Measurements from ENCODE around the gene SCAMP2.

Gene SCAMP2

DNA sequence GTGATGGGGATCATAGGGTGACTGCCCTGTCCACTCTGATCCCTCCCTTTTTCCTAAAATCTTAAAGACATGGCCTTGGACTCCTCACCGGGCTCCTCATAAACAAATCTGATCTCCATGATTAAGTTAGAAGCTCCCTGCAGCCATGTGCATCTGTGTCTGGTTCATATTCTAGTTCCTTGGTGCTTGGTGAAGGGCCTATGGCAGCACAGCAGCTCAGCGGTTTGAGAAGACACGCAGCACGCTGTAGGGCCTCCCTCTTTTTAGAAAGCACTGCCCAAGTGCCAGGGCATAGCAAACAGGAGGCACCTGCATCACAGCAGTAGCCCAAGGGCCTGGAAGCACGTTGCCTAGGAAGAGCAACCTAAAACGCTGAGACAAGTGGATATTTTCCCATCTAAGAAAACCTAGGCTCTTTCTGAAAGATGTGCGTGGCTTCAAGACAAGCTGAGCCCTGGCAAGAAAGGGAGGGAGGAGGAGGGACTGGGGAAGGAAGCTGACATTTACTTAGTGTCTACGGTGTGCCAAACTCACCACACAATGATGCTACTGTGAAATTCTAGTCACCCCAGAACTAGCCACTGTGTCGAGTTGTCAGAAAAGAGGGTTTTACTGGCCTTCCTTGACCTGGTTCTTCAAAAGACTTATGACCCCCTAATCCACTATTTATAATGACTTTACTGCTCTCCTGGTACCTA is 15.3 kb downstream of the SCAMP2 start:
- DNase-seq = no peak

DNA sequence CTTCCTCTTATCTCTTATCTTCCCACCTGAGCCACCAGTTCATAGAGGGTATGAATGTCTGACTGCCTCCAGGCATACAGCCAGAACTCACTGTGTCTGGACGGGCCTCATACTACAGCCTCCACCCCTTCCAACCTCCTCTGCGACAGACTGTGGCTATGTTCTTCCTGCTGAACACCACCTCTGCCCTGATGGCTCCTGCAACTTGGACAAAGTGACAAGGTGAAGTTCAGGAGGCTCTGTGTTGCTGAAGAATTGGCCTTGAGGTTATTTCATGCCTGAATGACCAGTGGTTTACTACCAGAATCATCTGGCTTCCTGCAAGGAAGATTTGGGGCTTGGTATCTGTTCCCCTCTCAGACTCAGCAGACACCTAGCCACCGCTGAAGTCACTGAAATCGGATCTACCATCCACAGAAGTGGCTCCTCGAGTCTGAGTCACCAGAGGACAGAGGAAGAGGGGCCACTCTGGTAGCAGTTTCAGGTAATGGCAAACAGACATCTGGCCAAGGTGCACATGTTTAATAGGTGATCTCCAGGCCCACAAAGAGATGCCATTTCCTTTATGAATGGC is 16.0 kb downstream of the SCAMP2 start:
- no peak for DNase-seq

GRCh38 chr15:74856537-74856936 is 16.6 kb downstream of the SCAMP2 start:
- DNase-seq = no peak

DNA sequence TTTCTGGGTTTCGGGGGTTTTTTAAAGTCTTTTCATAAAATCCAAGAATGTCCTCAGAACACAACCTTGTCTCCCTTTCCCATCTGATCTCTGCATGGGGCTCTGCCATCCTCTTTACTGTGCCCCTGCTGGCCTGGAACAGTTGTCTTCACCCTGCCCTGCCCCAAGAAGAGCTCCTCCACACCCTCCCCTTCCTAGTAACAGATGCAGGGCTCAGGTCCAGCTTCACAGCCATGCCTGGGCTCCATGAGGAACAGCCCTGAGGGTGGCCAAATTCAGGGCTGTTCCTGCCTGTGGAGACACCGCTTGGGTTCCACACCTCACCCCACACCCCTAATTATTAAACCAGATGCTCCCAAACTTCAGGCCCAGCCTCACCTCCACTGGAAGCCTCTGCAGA is 17.3 kb downstream of the SCAMP2 start:
- no peak for DNase-seq

- no peak for DNase-seq
These were observed 18.6 kb downstream of the SCAMP2 start for GRCh38 chr15:74854453-74855022.

- DNase-seq = no peak
These were observed 21.2 kb downstream of the SCAMP2 start for GRCh38 chr15:74851960-74852359.

GRCh38 chr15:74850393-74850792 is 22.8 kb downstream of the SCAMP2 start:
- DNase-seq = no peak

- peak; percentile 28 for DNase-seq
These were observed 25.7 kb downstream of the SCAMP2 start for GRCh38 chr15:74847432-74847831.

DNA sequence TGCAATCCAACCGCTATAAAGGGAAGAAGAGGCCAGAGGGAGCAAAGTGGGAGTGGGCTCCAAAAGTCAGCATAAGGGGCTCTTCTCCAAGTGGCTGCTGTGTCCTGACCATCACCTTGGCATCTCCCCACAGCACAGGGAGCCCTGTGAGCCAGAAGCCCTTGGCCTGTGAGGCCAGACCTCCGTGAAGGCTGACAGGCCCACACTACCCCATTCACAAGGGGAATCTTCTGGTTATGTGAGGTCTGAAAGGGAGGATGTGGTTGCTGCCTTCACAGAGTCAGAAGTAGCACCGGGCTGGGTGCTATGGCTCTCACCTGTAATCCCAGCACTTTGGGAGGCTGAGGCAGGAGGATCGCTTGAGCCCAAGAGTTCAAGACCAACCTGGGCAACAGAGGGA is 27.6 kb downstream of the SCAMP2 start:
- no peak for DNase-seq

DNA sequence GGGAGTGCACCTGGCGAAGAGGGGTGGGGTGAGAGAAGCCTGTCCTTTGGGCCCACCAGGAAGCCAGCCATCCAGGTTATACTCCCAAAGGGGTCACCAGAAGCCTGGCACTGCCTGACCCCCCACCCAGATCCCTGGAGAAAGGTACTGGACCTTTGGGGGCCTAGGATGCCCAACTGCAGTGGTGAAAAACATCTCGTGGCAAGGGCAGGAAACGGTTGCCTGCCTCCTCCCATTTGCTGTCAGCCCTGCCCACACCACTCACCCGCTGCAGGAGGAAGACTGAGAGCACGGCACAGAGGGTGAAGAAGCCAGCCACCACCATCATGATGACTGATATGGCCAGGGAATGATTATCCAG is 28.0 kb downstream of the SCAMP2 start:
- DNase-seq = no peak

- no peak for DNase-seq
These were observed 28.6 kb downstream of the SCAMP2 start for GRCh38 chr15:74844319-74845207.

DNA sequence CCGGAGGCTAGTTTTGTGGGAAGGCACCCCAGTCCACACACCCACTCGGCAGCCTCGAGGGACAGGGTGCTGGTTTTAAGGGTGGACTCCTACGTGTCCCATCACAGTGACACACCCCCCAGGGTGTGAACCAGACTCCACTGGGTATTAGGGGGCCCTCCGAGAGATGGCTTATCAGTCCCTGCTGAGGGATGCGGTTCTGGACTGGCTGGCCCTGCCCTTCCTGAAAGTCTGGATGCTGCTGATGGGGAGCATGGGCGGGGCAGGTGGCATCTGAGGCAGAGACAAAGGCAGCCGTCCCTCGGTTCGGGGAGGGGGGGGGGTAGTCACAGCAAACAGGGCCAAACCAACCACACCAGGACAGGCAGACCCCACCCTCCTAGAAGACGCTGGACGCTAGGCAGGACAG is 29.3 kb downstream of the SCAMP2 start:
- DNase-seq = no peak

DNA sequence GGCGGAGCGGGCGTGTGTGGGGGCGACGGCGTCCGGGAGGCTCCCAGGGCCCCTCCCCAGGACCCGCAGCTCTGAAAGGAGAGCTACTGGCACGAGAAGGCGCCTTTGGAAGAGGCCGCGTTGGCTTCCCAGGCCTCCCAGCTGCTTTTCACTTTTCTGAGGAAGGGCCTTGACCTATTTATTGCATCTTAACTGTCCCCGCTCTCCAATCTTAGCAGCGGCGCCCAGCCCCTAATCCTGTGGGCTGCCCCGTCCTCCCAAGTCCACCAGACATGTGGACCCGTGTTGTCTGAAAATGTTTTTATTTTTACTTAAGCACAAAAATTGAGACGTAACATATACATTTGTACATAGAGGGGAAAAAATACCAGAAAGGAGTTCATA is 29.7 kb downstream of the SCAMP2 start:
- no peak for DNase-seq

DNA sequence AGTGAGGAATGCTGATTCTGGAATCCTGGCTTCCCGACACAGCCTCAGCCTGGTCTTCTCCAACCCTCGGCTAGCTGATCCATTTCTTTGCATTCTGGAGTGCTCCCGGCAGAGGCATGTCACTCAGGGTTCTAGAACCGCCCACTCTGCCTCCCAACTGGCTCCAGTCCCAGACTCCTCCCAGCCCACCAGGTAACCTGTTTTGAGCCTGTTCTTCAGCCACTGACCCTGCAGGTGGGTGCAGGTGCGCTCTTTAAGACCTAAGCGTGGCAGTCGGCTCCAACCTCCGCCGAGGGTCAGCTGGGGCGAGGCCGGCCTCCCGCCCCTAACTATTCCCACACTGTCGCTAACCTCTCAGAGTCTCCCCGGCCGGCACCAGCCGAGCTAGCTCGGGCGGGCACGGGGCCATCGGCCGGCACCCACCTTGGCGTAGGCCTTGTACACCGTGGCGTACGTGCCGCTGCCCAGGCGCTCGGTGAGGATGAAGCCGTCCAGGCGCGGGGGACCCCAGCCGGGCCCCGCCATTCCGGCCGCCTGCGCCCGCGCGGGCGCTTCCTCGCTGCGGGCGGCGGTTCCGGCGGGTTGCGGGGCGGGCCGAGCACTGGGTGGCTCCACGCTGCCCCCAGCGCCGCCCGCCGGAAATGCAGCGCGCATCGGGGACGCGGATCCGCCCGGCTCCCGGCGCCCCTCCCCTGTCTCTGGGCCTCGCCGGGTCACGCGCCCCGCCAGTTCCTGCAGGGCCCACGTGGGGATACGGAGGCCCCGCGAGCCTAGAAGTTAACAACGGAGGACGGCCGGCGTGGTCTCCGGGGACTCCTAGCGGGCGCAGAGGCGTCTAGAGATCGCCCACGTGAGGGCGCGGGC is 30.4 kb downstream of the SCAMP2 start, which contains the start of gene ULK3:
Gene ULK3 (minus strand): TSS at position 576 of the 864 bp plus-strand sequence. CDS start 51 bp downstream, at position 525.
- DNase-seq = peak; percentile 60

DNA sequence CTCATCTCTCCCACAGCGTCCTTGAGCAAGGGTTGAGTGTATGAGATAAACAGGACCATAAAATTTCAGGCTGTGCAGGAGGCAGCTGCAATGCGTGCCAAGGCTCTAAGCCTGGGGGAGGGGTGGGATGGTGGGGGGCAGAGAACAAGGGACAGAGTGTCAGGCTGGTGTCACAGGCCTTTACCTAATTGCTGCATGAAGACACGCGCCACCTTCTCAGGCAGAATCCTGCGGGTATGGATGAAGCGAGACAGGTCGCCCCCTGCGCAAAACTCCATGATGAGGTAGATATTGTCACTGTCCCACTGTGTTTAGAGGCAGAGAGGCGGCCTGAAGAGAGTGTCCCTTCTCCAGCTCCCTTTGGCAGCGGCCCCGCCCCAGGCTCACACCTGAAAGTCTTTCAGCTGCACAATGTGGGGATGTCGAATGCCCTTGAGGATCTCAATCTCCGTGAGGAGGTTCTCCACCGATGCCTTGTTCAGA is 31.2 kb downstream of the SCAMP2 start:
- DNase-seq = no peak

DNA sequence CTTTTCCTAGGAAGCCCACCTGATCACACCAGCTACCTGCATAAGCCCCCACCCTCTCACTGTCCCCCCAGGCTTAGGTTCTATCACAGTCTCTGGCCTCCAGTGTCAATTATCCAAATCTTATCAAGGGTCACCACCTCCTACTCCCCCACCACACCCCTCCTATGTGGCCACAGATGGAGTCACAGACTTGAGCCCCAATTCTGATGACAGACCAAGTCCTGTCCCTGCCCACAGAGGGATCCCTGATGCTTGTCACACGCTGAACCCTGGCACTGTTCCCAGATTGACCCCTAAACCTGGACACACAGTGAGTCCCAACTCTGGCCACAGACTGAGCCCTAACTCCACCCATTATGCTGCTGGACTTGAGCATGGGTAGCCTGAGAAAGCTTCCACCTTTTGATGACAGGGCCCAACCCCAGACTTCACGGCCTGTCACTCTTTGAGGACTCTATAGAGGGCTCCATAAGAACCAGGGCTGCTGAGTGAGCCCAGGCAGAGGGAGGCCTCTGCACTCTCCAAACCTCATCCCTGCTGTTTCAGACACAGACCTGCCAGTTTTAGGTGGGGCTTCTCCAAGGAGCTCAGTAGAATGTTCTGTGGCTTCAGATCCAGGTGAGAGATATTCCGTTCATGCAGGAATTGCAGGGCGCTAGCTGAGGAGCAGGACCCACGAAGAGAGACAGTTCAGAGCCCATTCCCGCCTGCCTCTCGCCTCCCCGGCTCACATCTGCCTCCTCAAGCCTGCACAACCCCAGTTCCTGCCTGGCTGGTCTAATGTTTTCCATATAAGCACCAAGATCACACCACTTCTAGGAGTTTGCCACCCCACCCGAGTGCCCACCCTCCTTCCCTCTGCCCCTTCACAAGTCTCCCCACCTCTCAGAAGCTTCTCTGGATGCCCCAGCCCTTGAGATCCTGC is 32.1 kb downstream of the SCAMP2 start:
- DNase-seq = no peak

DNA sequence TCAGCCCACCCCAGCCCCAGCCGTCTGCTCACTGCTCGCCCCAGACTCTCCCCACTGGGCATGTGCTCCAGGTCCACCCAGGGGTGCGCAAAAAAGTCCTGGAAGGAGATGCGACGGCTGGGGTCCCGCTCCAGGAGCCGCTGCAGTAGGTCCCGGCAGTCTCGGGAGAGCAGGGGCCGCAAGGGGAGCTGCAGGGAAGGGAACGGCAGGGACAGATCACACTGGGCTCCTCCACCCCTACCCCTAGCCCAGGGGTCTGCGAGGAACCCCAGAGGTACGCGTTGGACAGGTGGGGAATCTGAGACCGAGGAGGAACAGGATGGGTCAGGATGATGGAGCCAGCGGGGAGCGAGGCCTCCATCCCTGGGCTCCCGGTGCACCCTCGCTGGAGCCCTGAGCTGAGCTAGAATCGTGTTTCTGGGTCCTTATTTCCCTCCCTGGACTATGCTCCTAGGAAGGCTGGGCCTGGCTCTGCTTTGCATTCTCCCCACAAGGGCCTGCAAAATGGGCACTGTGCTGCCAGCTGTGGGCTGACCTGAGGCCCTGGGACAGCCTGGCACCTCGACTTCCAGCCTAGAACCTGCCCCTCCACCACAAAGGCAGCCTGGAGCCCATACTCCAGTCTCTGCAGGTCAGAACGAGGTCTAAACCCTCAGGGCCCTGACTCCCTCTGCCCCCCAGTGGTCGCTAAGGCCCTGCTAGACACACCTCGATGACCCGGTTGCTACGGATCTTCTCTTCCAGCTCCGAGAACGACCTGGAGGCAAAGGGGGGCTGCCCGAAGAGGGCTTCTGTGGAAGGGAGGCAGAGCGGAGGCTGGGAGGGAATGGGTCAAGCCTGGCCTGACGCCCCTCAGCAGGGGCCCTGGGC is 33.4 kb downstream of the SCAMP2 start:
- no peak for DNase-seq

- no peak for DNase-seq
These were observed 34.2 kb downstream of the SCAMP2 start for GRCh38 chr15:74838746-74839525.

DNA sequence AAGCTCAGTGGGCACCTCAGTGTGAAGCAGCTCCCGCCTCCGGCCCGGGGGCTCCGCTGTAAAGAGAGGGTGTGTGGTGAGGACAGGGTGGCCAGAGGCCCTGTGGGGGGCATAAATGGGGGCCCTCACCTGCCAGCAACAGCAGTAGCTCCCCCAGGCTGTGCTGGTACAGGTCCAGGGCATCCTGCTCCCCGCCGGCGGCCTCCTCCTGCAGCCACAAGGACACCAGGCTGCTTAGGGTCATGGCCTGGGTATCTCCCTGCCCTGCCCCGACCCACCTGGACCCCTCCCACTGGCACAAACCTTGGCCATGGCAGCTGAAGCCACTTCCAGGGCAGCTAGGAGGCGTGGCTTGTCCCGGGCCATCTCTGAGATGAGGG is 35.0 kb downstream of the SCAMP2 start:
- DNase-seq = no peak
